GM10266 (cell line): ENCODE data around the gene EPB41L4B.

Source experiments
- DNase-seq: peaks from one replicate; pipeline ENCODE4 v3.0.0; 2012; ENCODE audit errors: extremely low spot score
- CTCF ChIP-seq: IDR thresholded peaks from 2 replicates; pipeline ENCODE4 v1.5.1; 2012; ENCODE audit warnings: mild to moderate bottlenecking, low read depth; ENCODE audit not compliant: control insufficient read depth, insufficient read depth; ENCODE audit errors: missing control alignments

EPB41L4B gene

GRCh38 chr9:109315480-109316206, 5.2 kb downstream of the EPB41L4B start:
- no peak for DNase-seq
- no peak for TF ChIP-seq CTCF

- no peak for TF ChIP-seq CTCF
- no peak for DNase-seq
These were observed 6.8 kb downstream of the EPB41L4B start for GRCh38 chr9:109314011-109314531.

- no peak for DNase-seq
- no peak for TF ChIP-seq CTCF
These were observed 7.5 kb downstream of the EPB41L4B start for GRCh38 chr9:109313351-109313750.

GRCh38 chr9:109312783-109313182, 8.1 kb downstream of the EPB41L4B start:
- no peak for TF ChIP-seq CTCF
- DNase-seq = no peak

GRCh38 chr9:109311731-109312130, 9.1 kb downstream of the EPB41L4B start:
- DNase-seq = peak; percentile 50
- no peak for TF ChIP-seq CTCF

- no peak for DNase-seq
These were observed 9.6 kb downstream of the EPB41L4B start for GRCh38 chr9:109311286-109311685.

More at GRCh38 chr9:109311286-109311685, 9.6 kb downstream of the EPB41L4B start:
- TF ChIP-seq CTCF = no peak
